GM12878 (cell line): ENCODE results near the gene MRPL41.

ENCODE experiments used
- KDM1A ChIP-seq: fragments of 200-600 bp; sonication (generic); IDR thresholded peaks from 2 replicates; pipeline ENCODE4 v1.6.1; 2016; ENCODE audit warnings: borderline replicate concordance
- POLR2A ChIP-seq: IDR thresholded peaks from 2 replicates; pipeline ENCODE4 v1.6.1; 2011; ENCODE audit warnings: low read depth, mild to moderate bottlenecking, low read length
- SPI1 ChIP-seq: IDR thresholded peaks from 2 replicates; pipeline ENCODE4 v1.6.1; 2011; ENCODE audit warnings: low read depth, mild to moderate bottlenecking, low read length, moderate library complexity, borderline replicate concordance; ENCODE audit not compliant: insufficient read depth
- TAF1 ChIP-seq: IDR thresholded peaks from 2 replicates; pipeline ENCODE4 v1.6.1; 2011; ENCODE audit warnings: mild to moderate bottlenecking, low read depth, low read length, borderline replicate concordance
- TF ChIP-seq, protein P1 (sequence below), 3 experiments: IDR thresholded peaks in 2 of 3; conservative IDR thresholded peaks in 1 of 3; 2 replicates each; pipeline ENCODE4 v1.5.1; 2011; ENCODE audit warnings: low read depth in 3 of 3, low read length in 3 of 3, mild to moderate bottlenecking in 3 of 3, control low read depth in 2 of 3, moderate library complexity in 2 of 3, inconsistent platforms in 1 of 3, mixed read lengths in 1 of 3; ENCODE audit not compliant: control insufficient read depth in 2 of 3, insufficient read depth in 1 of 3; ENCODE audit errors: extremely low read depth in 1 of 3
- TF ChIP-seq, protein P2 (sequence below): IDR thresholded peaks from 2 replicates; pipeline ENCODE4 v1.6.1; 2012; ENCODE audit warnings: mild to moderate bottlenecking, low read depth, low read length

DNA sequence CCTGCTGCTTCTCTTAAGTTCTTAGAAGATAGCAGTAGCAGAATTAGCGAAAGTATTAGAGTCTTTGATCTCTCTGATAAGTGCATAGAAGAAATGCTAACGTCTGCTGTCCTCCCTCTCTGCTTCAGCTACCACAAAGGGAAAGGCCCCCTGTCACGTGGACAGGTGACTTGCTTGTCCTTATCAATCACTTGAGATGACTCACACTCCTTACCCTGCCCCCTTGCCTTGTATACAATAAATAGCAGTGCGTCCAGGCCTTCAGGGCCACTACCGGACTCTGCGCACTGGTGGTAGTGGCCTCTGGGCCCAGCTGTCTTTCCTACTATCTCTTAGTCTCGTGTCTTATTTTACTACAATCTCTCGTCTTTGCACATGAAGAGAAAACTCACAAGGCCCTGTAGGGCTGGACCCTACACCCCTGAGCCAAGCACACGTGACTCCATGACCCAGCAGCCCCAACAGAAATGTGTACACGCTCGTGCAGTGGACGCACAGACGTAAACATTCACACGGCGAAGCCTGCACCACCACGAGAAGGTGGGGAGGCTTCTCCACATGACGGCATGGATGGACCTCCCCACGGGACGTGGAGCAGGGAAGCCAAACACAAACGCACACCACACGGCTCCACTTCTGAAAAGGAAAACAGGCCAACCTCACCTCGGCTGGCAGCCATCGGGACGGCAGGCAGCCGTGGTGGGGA, 39.8 kb upstream of the MRPL41 start:
- TF ChIP-seq KDM1A (no peak), SPI1 (no peak), POLR2A (no peak), TAF1 (no peak)
- TF ChIP-seq, protein P1, sequence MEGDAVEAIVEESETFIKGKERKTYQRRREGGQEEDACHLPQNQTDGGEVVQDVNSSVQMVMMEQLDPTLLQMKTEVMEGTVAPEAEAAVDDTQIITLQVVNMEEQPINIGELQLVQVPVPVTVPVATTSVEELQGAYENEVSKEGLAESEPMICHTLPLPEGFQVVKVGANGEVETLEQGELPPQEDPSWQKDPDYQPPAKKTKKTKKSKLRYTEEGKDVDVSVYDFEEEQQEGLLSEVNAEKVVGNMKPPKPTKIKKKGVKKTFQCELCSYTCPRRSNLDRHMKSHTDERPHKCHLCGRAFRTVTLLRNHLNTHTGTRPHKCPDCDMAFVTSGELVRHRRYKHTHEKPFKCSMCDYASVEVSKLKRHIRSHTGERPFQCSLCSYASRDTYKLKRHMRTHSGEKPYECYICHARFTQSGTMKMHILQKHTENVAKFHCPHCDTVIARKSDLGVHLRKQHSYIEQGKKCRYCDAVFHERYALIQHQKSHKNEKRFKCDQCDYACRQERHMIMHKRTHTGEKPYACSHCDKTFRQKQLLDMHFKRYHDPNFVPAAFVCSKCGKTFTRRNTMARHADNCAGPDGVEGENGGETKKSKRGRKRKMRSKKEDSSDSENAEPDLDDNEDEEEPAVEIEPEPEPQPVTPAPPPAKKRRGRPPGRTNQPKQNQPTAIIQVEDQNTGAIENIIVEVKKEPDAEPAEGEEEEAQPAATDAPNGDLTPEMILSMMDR (IDR thresholded peaks at IDR 0.05 in 2 of 3, conservative IDR thresholded peaks at IDR 0.05 in 1 of 3; ENCODE audit: control insufficient read depth in 2 of 3, extremely low read depth in 1 of 3, insufficient read depth in 1 of 3, low read depth in 3 of 3, low read length in 3 of 3), result no peak
- TF ChIP-seq, protein P2, sequence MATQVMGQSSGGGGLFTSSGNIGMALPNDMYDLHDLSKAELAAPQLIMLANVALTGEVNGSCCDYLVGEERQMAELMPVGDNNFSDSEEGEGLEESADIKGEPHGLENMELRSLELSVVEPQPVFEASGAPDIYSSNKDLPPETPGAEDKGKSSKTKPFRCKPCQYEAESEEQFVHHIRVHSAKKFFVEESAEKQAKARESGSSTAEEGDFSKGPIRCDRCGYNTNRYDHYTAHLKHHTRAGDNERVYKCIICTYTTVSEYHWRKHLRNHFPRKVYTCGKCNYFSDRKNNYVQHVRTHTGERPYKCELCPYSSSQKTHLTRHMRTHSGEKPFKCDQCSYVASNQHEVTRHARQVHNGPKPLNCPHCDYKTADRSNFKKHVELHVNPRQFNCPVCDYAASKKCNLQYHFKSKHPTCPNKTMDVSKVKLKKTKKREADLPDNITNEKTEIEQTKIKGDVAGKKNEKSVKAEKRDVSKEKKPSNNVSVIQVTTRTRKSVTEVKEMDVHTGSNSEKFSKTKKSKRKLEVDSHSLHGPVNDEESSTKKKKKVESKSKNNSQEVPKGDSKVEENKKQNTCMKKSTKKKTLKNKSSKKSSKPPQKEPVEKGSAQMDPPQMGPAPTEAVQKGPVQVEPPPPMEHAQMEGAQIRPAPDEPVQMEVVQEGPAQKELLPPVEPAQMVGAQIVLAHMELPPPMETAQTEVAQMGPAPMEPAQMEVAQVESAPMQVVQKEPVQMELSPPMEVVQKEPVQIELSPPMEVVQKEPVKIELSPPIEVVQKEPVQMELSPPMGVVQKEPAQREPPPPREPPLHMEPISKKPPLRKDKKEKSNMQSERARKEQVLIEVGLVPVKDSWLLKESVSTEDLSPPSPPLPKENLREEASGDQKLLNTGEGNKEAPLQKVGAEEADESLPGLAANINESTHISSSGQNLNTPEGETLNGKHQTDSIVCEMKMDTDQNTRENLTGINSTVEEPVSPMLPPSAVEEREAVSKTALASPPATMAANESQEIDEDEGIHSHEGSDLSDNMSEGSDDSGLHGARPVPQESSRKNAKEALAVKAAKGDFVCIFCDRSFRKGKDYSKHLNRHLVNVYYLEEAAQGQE, result no peak
